Astrocyte (in vitro differentiated cells and primary cell): ENCODE results near the gene LDLRAD4. TPM values are rescaled to one million over a fixed set of nuclear protein-coding genes. Genes with fewer than 3 reads are reported as not detected.
"Not testable (repeated sequence)": the region's sequence is repeated elsewhere in the genome, so short reads cannot be mapped to it uniquely, and the experiment has no call there.

Experiments used
- DNase-seq: peaks from one replicate; pipeline ENCODE4 v3.0.0-alpha.2; 2010; ENCODE audit warnings: low read depth
- FAIRE-seq: peaks from 2 replicates; lab custom pipeline; 2011; peaks lifted over from hg19 to GRCh38; lab: Jason Lieb, UNC
- H2AFZ ChIP-seq: 2 replicates; pipeline ENCODE4 v1.6.0; 2012; ENCODE audit warnings: low read depth, low read length, inconsistent platforms
- H3K27ac ChIP-seq: 2 replicates; pipeline ENCODE4 v1.5.1; 2011; ENCODE audit warnings: low read depth, low read length, inconsistent platforms
- H3K27me3 ChIP-seq: 2 replicates; pipeline ENCODE4 v1.6.0; 2011; ENCODE audit warnings: low read length, inconsistent platforms; ENCODE audit not compliant: insufficient read depth
- H3K36me3 ChIP-seq: 2 replicates; pipeline ENCODE4 v1.5.1; 2011; ENCODE audit warnings: low read length, inconsistent platforms; ENCODE audit not compliant: insufficient read depth
- H3K4me1 ChIP-seq: 2 replicates; pipeline ENCODE4 v1.5.1; 2011; ENCODE audit warnings: low read length, inconsistent platforms; ENCODE audit not compliant: insufficient read depth
- H3K4me2 ChIP-seq: 2 replicates; pipeline ENCODE4 v1.6.0; 2012; ENCODE audit warnings: low read length, inconsistent platforms
- H3K4me3 ChIP-seq: 2 replicates; pipeline ENCODE4 v1.5.1; 2011; ENCODE audit warnings: low read depth, mild to moderate bottlenecking, low read length, inconsistent platforms; ENCODE audit not compliant: insufficient read depth
- H3K79me2 ChIP-seq: 2 replicates; pipeline ENCODE4 v1.6.0; 2012; ENCODE audit warnings: mild to moderate bottlenecking, low read length, inconsistent platforms; ENCODE audit not compliant: insufficient read depth
- H3K9ac ChIP-seq: 2 replicates; pipeline ENCODE4 v1.6.0; 2012; ENCODE audit warnings: mild to moderate bottlenecking, low read length, inconsistent platforms
- H3K9me3 ChIP-seq: 2 replicates; pipeline ENCODE4 v1.5.1; 2012; ENCODE audit warnings: low read depth, mild to moderate bottlenecking, low read length, inconsistent platforms; ENCODE audit not compliant: insufficient read depth
- H4K20me1 ChIP-seq: 2 replicates; pipeline ENCODE4 v1.6.0; 2012; ENCODE audit warnings: low read length, inconsistent platforms; ENCODE audit not compliant: insufficient read depth
- H3K27ac Mint-ChIP-seq: one replicate; pipeline ENCODE4 v1.8.0; 2021; ENCODE audit warnings: mild to moderate bottlenecking, mixed read lengths; ENCODE audit not compliant: unreplicated experiment
- H3K27me3 Mint-ChIP-seq: one replicate; pipeline ENCODE4 v1.8.0; 2021; ENCODE audit warnings: low read depth, mixed read lengths; ENCODE audit not compliant: unreplicated experiment
- H3K36me3 Mint-ChIP-seq: one replicate; pipeline ENCODE4 v1.8.0; 2021; ENCODE audit warnings: low read depth, mixed read lengths; ENCODE audit not compliant: unreplicated experiment
- H3K4me1 Mint-ChIP-seq: one replicate; pipeline ENCODE4 v1.8.0; 2021; ENCODE audit warnings: low read depth, mixed read lengths; ENCODE audit not compliant: unreplicated experiment
- H3K4me3 Mint-ChIP-seq: one replicate; pipeline ENCODE4 v1.8.0; 2021; ENCODE audit warnings: mild to moderate bottlenecking, moderate library complexity, mixed read lengths; ENCODE audit not compliant: unreplicated experiment
- H3K9me3 Mint-ChIP-seq: one replicate; pipeline ENCODE4 v1.8.0; 2021; ENCODE audit warnings: mild to moderate bottlenecking, mixed read lengths; ENCODE audit not compliant: unreplicated experiment
- CTCF ChIP-seq: IDR thresholded peaks from 2 replicates; pipeline ENCODE4 v1.5.1; 2011; ENCODE audit warnings: low read depth, mild to moderate bottlenecking, inconsistent platforms, low read length, moderate library complexity; ENCODE audit not compliant: insufficient read depth
- EZH2 ChIP-seq: IDR thresholded peaks from 2 replicates; pipeline ENCODE4 v1.6.1; 2012; ENCODE audit warnings: mild to moderate bottlenecking, low read length, inconsistent platforms; ENCODE audit not compliant: insufficient read depth
- total RNA-seq: library from RNA; stranded (reverse); gene quantifications from 2 replicates; pipeline ENCODE4 v1.2.1, GENCODE V29; 2021

LDLRAD4 gene
- total RNA-seq, 1 donor from 2014 or later = 26.0 TPM

DNA sequence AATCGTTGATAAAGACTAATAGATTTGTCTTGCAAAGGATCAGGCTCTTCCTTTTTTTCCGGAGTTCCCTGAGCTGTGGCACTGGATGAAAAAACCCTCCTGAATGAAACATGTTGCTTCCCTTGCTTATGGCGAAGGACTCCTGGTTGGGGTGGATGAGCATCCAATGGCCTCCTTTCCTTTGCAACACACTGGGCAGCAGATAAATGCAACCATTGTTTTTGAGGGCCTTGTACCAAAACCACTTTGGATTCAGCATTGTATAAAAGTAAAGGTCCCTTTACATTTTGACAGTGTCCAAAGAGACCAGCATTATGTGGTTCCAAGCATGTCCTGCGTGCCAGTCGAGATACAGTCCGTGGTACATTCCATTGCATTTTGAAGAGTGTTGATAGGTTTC, 463.1 kb downstream of the LDLRAD4 start:
- H3K36me3 ChIP-seq = no peaks in the 10 kb centered on the region
- FAIRE-seq (no peak), DNase-seq (no peak)
- Mint-ChIP-seq H3K36me3 (peaks cover 4% of the 10 kb centered on the region), H3K27ac (no peak overlapping the region), H3K27me3 (no peaks in the 10 kb centered on the region), H3K4me1 (peaks cover 6% of the 10 kb centered on the region), H3K4me3 (no peak overlapping the region), H3K9me3 (peaks cover 2% of the 10 kb centered on the region)
- no peak overlapping the region for H2AFZ ChIP-seq
- no peak overlapping the region for H3K4me3 ChIP-seq
- no peak overlapping the region for H3K27ac ChIP-seq
- H4K20me1 ChIP-seq = peaks cover 9% of the 10 kb centered on the region
- H3K79me2 ChIP-seq = peaks cover 36% of the 10 kb centered on the region
- H3K9me3 ChIP-seq = no peaks in the 10 kb centered on the region
- no peak overlapping the region for H3K9ac ChIP-seq
- H3K4me1 ChIP-seq = no peaks in the 10 kb centered on the region
- H3K4me2 ChIP-seq = no peak overlapping the region
- TF ChIP-seq CTCF (no peak), EZH2 (no peak)
- no peaks in the 10 kb centered on the region for H3K27me3 ChIP-seq

DNA sequence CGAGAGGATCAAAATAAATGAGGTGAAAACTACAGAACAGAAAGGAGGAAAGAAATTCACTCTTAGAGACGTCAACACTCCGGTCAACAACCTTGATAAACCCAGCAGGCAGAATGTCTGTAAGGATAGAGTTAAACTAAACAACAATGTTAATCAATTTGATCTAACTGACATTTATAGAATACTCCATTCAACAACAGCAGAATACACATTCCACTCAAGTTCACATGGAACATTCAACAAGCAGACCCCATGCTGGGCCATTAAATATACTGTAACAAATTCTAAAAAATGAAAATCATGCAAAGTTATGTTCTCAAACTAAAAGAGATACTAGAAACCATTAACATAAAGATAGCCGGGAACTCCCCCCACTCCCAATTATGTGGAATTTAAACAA, 466.0 kb downstream of the LDLRAD4 start:
- H4K20me1 ChIP-seq = peaks cover 34% of the 10 kb centered on the region
- no peak overlapping the region for H3K9ac ChIP-seq
- peaks cover 59% of the 10 kb centered on the region for H3K79me2 ChIP-seq
- H3K9me3 ChIP-seq = no peaks in the 10 kb centered on the region
- Mint-ChIP-seq H3K27me3 (no peaks in the 10 kb centered on the region), H3K36me3 (peaks cover 19% of the 10 kb centered on the region), H3K4me1 (peaks cover 5% of the 10 kb centered on the region), H3K9me3 (peaks cover 6% of the 10 kb centered on the region), H3K27ac (no peak overlapping the region), H3K4me3 (no peak overlapping the region)
- H3K4me3 ChIP-seq = no peak overlapping the region
- TF ChIP-seq CTCF = no peak
- no peak for TF ChIP-seq EZH2
- H3K36me3 ChIP-seq = no peaks in the 10 kb centered on the region
- no peak overlapping the region for H3K27ac ChIP-seq
- no peak overlapping the region for H2AFZ ChIP-seq
- H3K4me1 ChIP-seq = no peaks in the 10 kb centered on the region
- no peaks in the 10 kb centered on the region for H3K27me3 ChIP-seq
- FAIRE-seq = no peak
- no peak overlapping the region for H3K4me2 ChIP-seq
- no peak for DNase-seq

- Mint-ChIP-seq H3K4me3 (no peak overlapping the region), H3K27me3 (no peaks in the 10 kb centered on the region), H3K27ac (no peak overlapping the region), H3K4me1 (peaks cover 5% of the 10 kb centered on the region), H3K9me3 (peaks cover 17% of the 10 kb centered on the region), H3K36me3 (peaks cover 21% of the 10 kb centered on the region)
- Histone ChIP-seq H3K36me3 (no peaks in the 10 kb centered on the region), H4K20me1 (peaks cover 34% of the 10 kb centered on the region), H3K9ac (no peak overlapping the region), H3K4me2 (no peak overlapping the region), H3K27me3 (no peaks in the 10 kb centered on the region), H3K4me1 (no peaks in the 10 kb centered on the region), H3K4me3 (no peak overlapping the region), H3K9me3 (no peaks in the 10 kb centered on the region), H2AFZ (no peak overlapping the region), H3K79me2 (peaks cover 50% of the 10 kb centered on the region), H3K27ac (no peak overlapping the region)
- no peak for FAIRE-seq
- DNase-seq = no peak
- TF ChIP-seq EZH2 (no peak), CTCF (no peak)
These were observed 469.9 kb downstream of the LDLRAD4 start for GRCh38 chr18:13688191-13689136.

DNA sequence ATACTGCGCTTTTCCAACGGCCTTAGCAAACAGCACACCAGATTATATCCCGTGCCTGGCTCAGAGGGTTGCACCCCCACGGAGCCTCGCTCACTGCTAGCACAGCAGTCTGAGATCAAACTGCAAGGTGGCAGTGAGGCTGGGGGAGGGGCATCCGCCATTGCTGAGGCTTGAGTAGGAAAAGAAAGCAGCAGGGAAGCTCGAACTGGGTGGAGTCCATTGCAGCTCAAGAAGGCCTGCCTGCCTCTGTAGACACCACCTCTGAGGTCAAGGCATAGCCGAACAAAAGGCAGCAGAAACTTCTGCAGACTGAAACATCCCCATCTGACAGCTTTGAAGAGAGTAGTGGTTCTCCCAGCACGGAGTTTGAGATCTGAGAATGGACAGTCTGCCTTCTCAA, 471.5 kb downstream of the LDLRAD4 start:
- H3K4me3 ChIP-seq, H3K9me3 ChIP-seq, H3K27me3 Mint-ChIP-seq, H2AFZ ChIP-seq, H3K4me1 Mint-ChIP-seq, H3K4me1 ChIP-seq, FAIRE-seq, H3K27ac ChIP-seq, H3K4me3 Mint-ChIP-seq, H3K27ac Mint-ChIP-seq, H3K9ac ChIP-seq, DNase-seq, H3K27me3 ChIP-seq, H3K36me3 ChIP-seq, H3K4me2 ChIP-seq: not testable (repeated sequence)
- peaks cover 21% of the 10 kb centered on the region for H3K9me3 Mint-ChIP-seq
- Histone ChIP-seq H3K79me2 (peaks cover 37% of the 10 kb centered on the region), H4K20me1 (peaks cover 34% of the 10 kb centered on the region)
- H3K36me3 Mint-ChIP-seq = peaks cover 21% of the 10 kb centered on the region
